Measurements from ENCODE around the gene SNPH. TPM values are rescaled to one million over a fixed set of nuclear protein-coding genes. Genes with fewer than 3 reads are reported as not detected.

The SNPH gene
- total RNA-seq, 4 donors from 2014 or later, result 0.25 to 2.8 (median 2.1) TPM

GRCh38 chr20:1298888-1299511, 32.9 kb downstream of the SNPH start:
- TF ChIP-seq POLR2A (IDR thresholded peaks at IDR 0.05), result no peak
- 80 to 84% methylated on average over 10 of the region's 10 CpGs for WGBS, 2 donors
- DNase-seq (ENCODE audit: low spot score in 2 of 2), result no peak
- intact Hi-C loops (cut with DNase I; ENCODE audit: low total_unique reads), result no loop called here
- H3K4me3 ChIP-seq (ENCODE audit: low read depth, poor library complexity, severe bottlenecking), result no peak overlapping the region

DNA sequence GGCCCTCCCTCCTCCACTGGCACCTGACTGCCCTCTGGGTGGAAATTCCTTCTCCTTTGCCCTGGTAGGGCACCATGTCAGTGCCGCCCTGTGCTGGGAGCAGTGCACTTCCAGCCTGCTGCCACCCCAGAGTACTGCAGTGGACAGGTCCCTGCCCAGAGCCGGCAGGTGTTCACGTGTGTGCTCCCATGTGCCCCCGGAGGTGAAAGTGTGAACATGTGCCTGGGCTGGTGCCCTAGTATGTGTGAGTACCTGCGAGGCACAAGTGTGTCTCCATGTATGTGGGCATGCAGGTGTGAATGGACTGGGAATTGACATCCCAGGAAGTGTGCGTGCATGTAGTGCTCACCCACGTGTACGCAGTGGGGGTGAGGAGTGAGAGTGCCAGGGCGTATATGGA, 33.4 kb downstream of the SNPH start:
- H3K4me3 ChIP-seq (ENCODE audit: low read depth, poor library complexity, severe bottlenecking), result no peak overlapping the region
- TF ChIP-seq POLR2A (IDR thresholded peaks at IDR 0.05) (no peak), CTCF (IDR thresholded peaks at IDR 0.05) (no peak)
- no peak for DNase-seq (ENCODE audit: low spot score in 2 of 2)
- WGBS, 2 donors, result 63 to 76% methylated on average over 7 to 9 of the region's 9 CpGs
- intact Hi-C loops (cut with DNase I; ENCODE audit: low total_unique reads), result no loop called here

GRCh38 chr20:1300083-1300840, 34.2 kb downstream of the SNPH start:
- no peak overlapping the region for H3K4me3 ChIP-seq (ENCODE audit: low read depth, poor library complexity, severe bottlenecking)
- 90 to 95% methylated on average over 17 of the region's 18 CpGs for WGBS, 2 donors
- intact Hi-C loops (cut with DNase I; ENCODE audit: low total_unique reads), result no loop called here
- TF ChIP-seq POLR2A (IDR thresholded peaks at IDR 0.05) (no peak), CTCF (IDR thresholded peaks at IDR 0.05) (no peak)
- no peak for DNase-seq (ENCODE audit: low spot score in 2 of 2)

GRCh38 chr20:1301031-1301529, 35.0 kb downstream of the SNPH start:
- no peak for TF ChIP-seq CTCF (IDR thresholded peaks at IDR 0.05)
- no peak for TF ChIP-seq POLR2A (IDR thresholded peaks at IDR 0.05)
- intact Hi-C loops (cut with DNase I; ENCODE audit: low total_unique reads), result no loop called here
- DNase-seq (ENCODE audit: low spot score in 2 of 2), result no peak
- 69 to 74% methylated on average over 9 of the region's 9 CpGs for WGBS, 2 donors
- no peak overlapping the region for H3K4me3 ChIP-seq (ENCODE audit: low read depth, poor library complexity, severe bottlenecking)

GRCh38 chr20:1302685-1303541, 36.8 kb downstream of the SNPH start:
- 79 to 81% methylated on average over 12 of the region's 12 CpGs for WGBS, 2 donors
- no peak for TF ChIP-seq POLR2A (IDR thresholded peaks at IDR 0.05)
- no peak for TF ChIP-seq CTCF (IDR thresholded peaks at IDR 0.05)
- H3K4me3 ChIP-seq (ENCODE audit: low read depth, poor library complexity, severe bottlenecking), result no peak overlapping the region
- no peak for DNase-seq (ENCODE audit: low spot score in 2 of 2)
- intact Hi-C loops (cut with DNase I; ENCODE audit: low total_unique reads), result no loop called here
